ENCODE data around the gene SETBP1.
A peak's percentile ranks its signal among the peaks of the same experiment; 100 is the strongest.

The SETBP1 gene

GRCh38 chr18:44967599-44967998 lies 286.9 kb downstream of the SETBP1 start:
- Mint-ChIP-seq H3K4me1 (peaks cover 14% of the 10 kb centered on the region), H3K27me3 (ENCODE audit: low read depth, poor library complexity) (no peaks in the 10 kb centered on the region), H3K4me3 (no peak overlapping the region), H3K36me3 (ENCODE audit: low read depth) (peaks cover 26% of the 10 kb centered on the region), H3K9me3 (peaks cover 6% of the 10 kb centered on the region), H3K27ac (no peak overlapping the region)
- TF ChIP-seq CTCF (IDR thresholded peaks at IDR 0.05): no peak
- DNase-seq: no peak

DNA sequence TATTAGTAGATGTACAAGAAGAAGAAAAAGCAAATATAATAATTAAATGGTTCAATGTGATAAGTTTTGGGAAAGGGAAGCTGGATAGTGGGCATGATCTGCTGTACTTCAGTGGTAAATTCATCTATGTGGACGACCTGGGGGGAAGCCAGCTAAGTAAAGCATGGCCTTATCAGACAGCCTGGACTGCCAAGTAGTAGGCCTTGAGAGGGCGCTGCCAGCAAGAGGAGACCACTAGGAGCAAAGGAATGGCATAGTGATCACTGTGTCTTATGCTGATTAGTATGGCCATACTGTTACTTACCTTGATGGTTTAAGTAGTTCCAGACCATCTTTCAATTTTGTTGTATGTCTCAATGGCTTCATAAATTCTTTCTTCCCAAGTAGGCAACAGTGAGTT lies 287.6 kb downstream of the SETBP1 start:
- Mint-ChIP-seq H3K4me1 (peaks cover 15% of the 10 kb centered on the region), H3K4me3 (no peak overlapping the region), H3K27me3 (ENCODE audit: low read depth, poor library complexity) (no peaks in the 10 kb centered on the region), H3K27ac (no peak overlapping the region), H3K36me3 (ENCODE audit: low read depth) (peaks cover 27% of the 10 kb centered on the region), H3K9me3 (peaks cover 13% of the 10 kb centered on the region)
- DNase-seq: no peak
- no peak for TF ChIP-seq CTCF (IDR thresholded peaks at IDR 0.05)

GRCh38 chr18:44969214-44969795 lies 288.6 kb downstream of the SETBP1 start:
- Mint-ChIP-seq H3K27me3 (ENCODE audit: low read depth, poor library complexity) (peaks cover 2% of the 10 kb centered on the region), H3K4me3 (no peak overlapping the region), H3K9me3 (peaks cover 13% of the 10 kb centered on the region), H3K4me1 (peaks cover 18% of the 10 kb centered on the region), H3K27ac (peak overlapping the region; percentile 75), H3K36me3 (ENCODE audit: low read depth) (peaks cover 27% of the 10 kb centered on the region)
- DNase-seq: no peak
- TF ChIP-seq CTCF (IDR thresholded peaks at IDR 0.05): no peak

DNA sequence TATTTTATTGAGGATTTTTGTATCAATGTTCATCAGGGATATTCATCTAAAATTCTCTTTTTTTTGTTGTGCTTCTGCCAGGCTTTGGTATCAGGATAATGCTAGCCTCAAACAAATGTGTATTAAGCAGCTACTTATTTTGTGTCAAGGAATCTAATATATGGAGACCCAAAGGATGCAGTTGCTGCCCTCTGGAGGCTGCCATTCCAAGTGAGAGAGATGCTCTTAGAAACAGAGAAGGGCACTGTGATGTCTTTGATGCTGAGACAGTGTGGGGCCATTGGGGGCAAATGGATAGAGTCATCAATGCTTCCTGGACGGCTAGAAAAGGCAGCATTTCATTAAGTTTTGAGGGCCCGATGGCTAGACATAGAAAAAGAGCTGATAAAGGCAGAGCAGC lies 292.6 kb downstream of the SETBP1 start:
- Mint-ChIP-seq H3K4me1 (peaks cover 23% of the 10 kb centered on the region), H3K27ac (peak overlapping the region; percentile 8), H3K36me3 (ENCODE audit: low read depth) (peaks cover 16% of the 10 kb centered on the region), H3K9me3 (peaks cover 13% of the 10 kb centered on the region), H3K27me3 (ENCODE audit: low read depth, poor library complexity) (peaks cover 2% of the 10 kb centered on the region), H3K4me3 (no peak overlapping the region)
- no peak for DNase-seq
- no peak for TF ChIP-seq CTCF (IDR thresholded peaks at IDR 0.05)

- Mint-ChIP-seq H3K4me3 (no peak overlapping the region), H3K9me3 (peaks cover 13% of the 10 kb centered on the region), H3K36me3 (ENCODE audit: low read depth) (peaks cover 16% of the 10 kb centered on the region), H3K27ac (no peak overlapping the region), H3K4me1 (peaks cover 18% of the 10 kb centered on the region), H3K27me3 (ENCODE audit: low read depth, poor library complexity) (peaks cover 2% of the 10 kb centered on the region)
- no peak for TF ChIP-seq CTCF (IDR thresholded peaks at IDR 0.05)
- DNase-seq: no peak
Observed at GRCh38 chr18:44974174-44974573, 293.5 kb downstream of the SETBP1 start.

DNA sequence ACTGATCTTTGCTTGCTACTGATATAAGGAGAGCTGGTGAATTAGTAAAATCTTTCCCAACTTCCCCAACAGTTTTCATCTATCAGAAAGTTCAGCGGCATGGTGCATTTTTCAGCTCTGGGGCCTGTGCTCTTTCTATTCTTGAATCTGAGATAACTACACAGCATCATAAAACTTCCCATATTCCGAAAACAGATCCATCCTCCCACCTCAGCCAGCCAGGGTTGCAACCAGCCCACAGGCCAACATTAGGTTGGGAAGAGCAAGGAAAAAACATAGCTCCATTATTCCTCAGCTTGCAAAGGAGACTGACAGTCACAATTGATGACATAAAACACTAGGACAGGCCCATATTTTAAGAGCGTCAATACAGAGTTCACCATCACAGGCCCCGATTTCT lies 297.2 kb downstream of the SETBP1 start:
- DNase-seq: no peak
- Mint-ChIP-seq H3K27ac (no peak overlapping the region), H3K9me3 (peaks cover 4% of the 10 kb centered on the region), H3K36me3 (ENCODE audit: low read depth) (peaks cover 8% of the 10 kb centered on the region), H3K27me3 (ENCODE audit: low read depth, poor library complexity) (peaks cover 2% of the 10 kb centered on the region), H3K4me1 (peaks cover 19% of the 10 kb centered on the region), H3K4me3 (no peak overlapping the region)
- TF ChIP-seq CTCF (IDR thresholded peaks at IDR 0.05): no peak

All from nephron progenitor cell (in vitro differentiated cells).